BJ (cell line): ENCODE measurements around the gene RIPOR3. TPM values are rescaled to one million over a fixed set of nuclear protein-coding genes. Genes with fewer than 3 reads are reported as not detected.

ENCODE experiments used
- CTCF ChIA-PET: fragments of 350-600 bp; formaldehyde crosslinking; extraction: SDS; loops from one replicate; lab custom pipeline; 2021; ENCODE audit warnings: antibody characterized with exemption, inconsistent platforms; lab: Yijun Ruan, JAX
- POLR2A ChIA-PET: fragments of 300-600 bp; sonication (Branson Sonifier 250); formaldehyde crosslinking; extraction: SDS; loops from one replicate; lab custom pipeline; 2021; ENCODE audit warnings: antibody characterized with exemption; lab: Charles Lee
- DNase-seq: peaks from one replicate; pipeline ENCODE4 v3.0.0-alpha.2; 2011; ENCODE audit warnings: low read depth
- H3K27me3 ChIP-seq: 2 replicates; pipeline ENCODE4 v1.6.0; 2011; ENCODE audit warnings: low read length; ENCODE audit not compliant: control insufficient read depth, insufficient read depth
- H3K36me3 ChIP-seq: 2 replicates; pipeline ENCODE4 v1.5.1; 2011; ENCODE audit warnings: low read length; ENCODE audit not compliant: control insufficient read depth, insufficient read depth
- H3K4me3 ChIP-seq: 2 replicates; pipeline ENCODE4 v1.5.1; 2011; ENCODE audit warnings: low read depth, mild to moderate bottlenecking, control low read depth, low read length
- polyA plus RNA-seq: library from polyadenylated mRNA; depleted of rRNA; stranded (reverse); fragments of >200 nt; gene quantifications from 2 replicates; pipeline ENCODE4 v1.2.3, GENCODE V29; 2011; rRNA removed
- small RNA-seq: library from RNA; depleted of rRNA; stranded (forward); fragments of <200 nt; gene quantifications from one replicate; pipeline ENCODE3, GENCODE V24; 2012; ENCODE audit warnings: low replicate concordance, low read depth; ENCODE audit not compliant: insufficient read length
- TF ChIP-seq, protein P1 (sequence below): IDR thresholded peaks from 2 replicates; pipeline ENCODE4 v1.5.1; 2011; ENCODE audit warnings: low read depth, mild to moderate bottlenecking, control low read depth, inconsistent platforms, low read length, moderate library complexity; ENCODE audit not compliant: insufficient read depth

RIPOR3 gene
- polyA plus RNA-seq, 1 experiment = 1.2 TPM

DNA sequence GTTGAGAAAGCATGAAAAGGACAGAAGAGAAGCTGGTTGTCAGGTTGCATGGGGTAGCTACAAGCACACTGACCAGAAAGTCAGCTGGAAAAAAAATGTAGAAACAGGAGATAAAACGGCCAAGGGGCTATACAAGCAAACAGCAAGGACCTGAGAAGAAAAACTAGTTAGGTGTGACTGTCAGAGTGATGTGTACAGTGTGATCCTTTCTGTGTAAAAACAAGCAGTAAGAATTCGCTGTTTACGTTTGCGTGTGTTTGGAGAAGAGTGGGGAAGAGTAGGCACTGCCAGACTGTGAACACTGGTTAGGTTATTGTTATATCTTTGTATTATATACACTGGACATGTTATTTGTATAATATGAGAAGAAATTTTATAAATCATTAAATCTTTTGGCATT is 153.1 kb downstream of the RIPOR3 start:
- no peaks in the 10 kb centered on the region for H3K36me3 ChIP-seq
- no peak overlapping the region for H3K4me3 ChIP-seq
- DNase-seq = no peak
- H3K27me3 ChIP-seq = no peaks in the 10 kb centered on the region
- CTCF ChIA-PET = interaction anchor here (0.6 to 1.6 kb wide), 3 partner anchors 10 to 212 kb away, joined by 3 to 8 read pairs (median 4); no protein-coding TSS in a partner anchor
- POLR2A ChIA-PET = no interaction called here
- TF ChIP-seq, protein P1, sequence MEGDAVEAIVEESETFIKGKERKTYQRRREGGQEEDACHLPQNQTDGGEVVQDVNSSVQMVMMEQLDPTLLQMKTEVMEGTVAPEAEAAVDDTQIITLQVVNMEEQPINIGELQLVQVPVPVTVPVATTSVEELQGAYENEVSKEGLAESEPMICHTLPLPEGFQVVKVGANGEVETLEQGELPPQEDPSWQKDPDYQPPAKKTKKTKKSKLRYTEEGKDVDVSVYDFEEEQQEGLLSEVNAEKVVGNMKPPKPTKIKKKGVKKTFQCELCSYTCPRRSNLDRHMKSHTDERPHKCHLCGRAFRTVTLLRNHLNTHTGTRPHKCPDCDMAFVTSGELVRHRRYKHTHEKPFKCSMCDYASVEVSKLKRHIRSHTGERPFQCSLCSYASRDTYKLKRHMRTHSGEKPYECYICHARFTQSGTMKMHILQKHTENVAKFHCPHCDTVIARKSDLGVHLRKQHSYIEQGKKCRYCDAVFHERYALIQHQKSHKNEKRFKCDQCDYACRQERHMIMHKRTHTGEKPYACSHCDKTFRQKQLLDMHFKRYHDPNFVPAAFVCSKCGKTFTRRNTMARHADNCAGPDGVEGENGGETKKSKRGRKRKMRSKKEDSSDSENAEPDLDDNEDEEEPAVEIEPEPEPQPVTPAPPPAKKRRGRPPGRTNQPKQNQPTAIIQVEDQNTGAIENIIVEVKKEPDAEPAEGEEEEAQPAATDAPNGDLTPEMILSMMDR = no peak

DNA sequence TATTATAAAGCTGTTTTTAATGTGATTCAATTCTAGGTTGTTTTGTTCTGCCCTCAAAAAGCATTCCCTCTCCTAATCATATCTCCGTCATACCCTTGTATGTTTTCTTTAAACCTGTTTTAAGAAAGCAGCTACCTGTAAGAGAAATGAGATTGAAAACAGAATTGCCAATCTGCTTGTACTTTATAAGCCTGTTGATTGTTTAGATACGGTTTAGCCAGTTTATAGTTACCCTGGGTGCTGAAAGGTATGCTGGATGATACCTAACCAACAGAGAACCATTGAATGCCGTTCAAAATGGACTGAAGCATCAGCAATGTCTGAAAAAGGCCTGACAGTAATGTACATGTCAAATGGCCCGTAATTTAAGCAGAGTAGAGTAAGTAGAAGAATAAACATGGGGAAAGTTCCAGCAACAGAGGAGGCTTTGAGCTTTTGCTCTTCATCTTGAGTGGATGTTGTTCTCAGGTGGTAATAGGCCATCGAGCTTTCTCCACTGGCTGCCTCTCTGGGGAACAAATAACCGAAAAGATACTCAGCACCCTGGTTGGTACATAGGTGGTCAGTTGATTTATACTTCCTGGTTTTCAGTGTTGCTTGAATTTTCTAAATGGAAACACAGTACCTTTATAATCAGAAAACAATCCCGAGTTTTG is 153.7 kb downstream of the RIPOR3 start:
- TF ChIP-seq, protein P1 = no peak
- no peak overlapping the region for H3K4me3 ChIP-seq
- H3K27me3 ChIP-seq = no peaks in the 10 kb centered on the region
- no peaks in the 10 kb centered on the region for H3K36me3 ChIP-seq
- DNase-seq = no peak
- POLR2A ChIA-PET = no interaction called here
- CTCF ChIA-PET = interaction anchor here (0.6 to 1.6 kb wide), 3 partner anchors 11 to 212 kb away, joined by 3 to 8 read pairs (median 4); no protein-coding TSS in a partner anchor

DNA sequence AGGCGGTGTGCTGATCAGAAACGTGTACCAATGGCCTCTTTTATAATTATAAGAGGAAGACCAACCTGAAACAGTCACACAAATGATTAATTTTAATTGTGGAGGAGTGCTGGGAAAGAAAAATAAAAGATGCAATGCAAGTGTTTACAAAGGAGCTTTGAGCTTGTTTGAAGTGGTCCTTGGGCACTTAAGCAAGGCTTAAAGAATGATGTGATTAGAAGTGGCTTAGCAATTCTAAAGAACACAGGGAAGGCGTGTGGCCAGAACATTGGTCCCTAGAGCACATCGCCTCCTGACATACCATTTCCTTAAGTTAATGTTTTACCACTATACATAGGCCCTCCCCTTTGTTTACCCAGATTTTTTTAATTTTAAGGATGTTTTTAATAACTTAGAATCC is 155.0 kb downstream of the RIPOR3 start:
- no peaks in the 10 kb centered on the region for H3K36me3 ChIP-seq
- CTCF ChIA-PET = no interaction called here
- TF ChIP-seq, protein P1 = no peak
- no peaks in the 10 kb centered on the region for H3K27me3 ChIP-seq
- POLR2A ChIA-PET = no interaction called here
- no peak for DNase-seq
- H3K4me3 ChIP-seq = no peak overlapping the region

Small RNAs within 50 kb of the gene (small RNA-seq; reads per million reads assigned to genes)
- gene MIR1302-5 = not detected
- not detected for gene MIR645
- not detected for gene RF00019

Other genes starting within 250 kb of the RIPOR3 start
- gene PTPN1, start 181.2 kb downstream of the RIPOR3 start, polyA plus RNA-seq = 16.2 and 19.4 TPM in 2 replicates
- gene PARD6B, start 40.0 kb upstream of the RIPOR3 start, polyA plus RNA-seq = 0.11 and 0.27 TPM in 2 replicates
- 22.6 and 31.6 TPM in 2 replicates for gene BCAS4, start 103.5 kb upstream of the RIPOR3 start, polyA plus RNA-seq
- 10.6 and 17.5 TPM in 2 replicates for gene ADNP, start 239.9 kb upstream of the RIPOR3 start, polyA plus RNA-seq